HG02981 (cell line): ENCODE results near the gene WSB2.
A peak's percentile ranks its signal among the peaks of the same experiment; 100 is the strongest.
"Not testable (repeated sequence)": the region's sequence is repeated elsewhere in the genome, so short reads cannot be mapped to it uniquely, and the experiment has no call there.

Source experiments
- ATAC-seq: cut with Tn5 transposase; IDR thresholded peaks from one replicate; pipeline ENCODE4 v1.9.1; 2021; ENCODE audit warnings: mild to moderate bottlenecking, moderate library complexity; ENCODE audit not compliant: unreplicated experiment

Gene WSB2

DNA sequence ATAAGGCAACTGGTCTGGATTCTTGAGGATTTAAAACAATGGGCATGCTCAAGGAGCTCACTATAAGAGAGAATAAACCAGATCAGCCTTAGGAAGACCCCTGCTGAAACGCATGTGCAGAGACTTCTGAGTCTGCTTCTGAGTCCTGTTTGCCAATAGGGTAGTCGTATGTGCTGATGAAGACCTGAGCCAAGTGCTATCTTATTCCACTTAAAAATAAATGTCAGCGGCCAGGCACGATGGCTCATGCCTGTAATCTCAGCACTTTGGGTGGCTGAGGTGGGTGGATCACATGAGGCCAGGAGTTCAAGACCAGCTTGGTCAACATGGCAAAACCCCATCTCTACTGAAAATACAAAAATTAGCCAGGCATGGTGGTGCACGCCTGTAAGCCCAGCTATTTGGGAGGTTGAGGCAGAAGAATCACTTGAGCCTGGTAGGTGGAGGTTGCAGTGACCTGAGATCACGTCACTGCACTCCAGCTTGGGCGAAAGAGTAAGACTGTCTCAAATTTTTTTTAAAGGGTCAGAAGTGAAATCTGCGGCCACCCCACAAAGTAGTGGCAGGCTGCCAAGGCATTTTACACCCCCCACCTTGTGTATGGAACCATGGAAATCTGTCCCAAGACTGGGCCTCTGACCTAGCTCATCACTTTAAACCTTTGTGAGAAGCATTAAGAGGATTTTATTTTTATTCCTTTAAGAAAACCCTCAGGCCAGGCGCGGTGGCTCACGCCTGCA, 24.1 kb downstream of the WSB2 start:
- no peak for ATAC-seq

- peak; percentile 83 for ATAC-seq
Measured at GRCh38 chr12:118035190-118036041, 25.6 kb downstream of the WSB2 start.

DNA sequence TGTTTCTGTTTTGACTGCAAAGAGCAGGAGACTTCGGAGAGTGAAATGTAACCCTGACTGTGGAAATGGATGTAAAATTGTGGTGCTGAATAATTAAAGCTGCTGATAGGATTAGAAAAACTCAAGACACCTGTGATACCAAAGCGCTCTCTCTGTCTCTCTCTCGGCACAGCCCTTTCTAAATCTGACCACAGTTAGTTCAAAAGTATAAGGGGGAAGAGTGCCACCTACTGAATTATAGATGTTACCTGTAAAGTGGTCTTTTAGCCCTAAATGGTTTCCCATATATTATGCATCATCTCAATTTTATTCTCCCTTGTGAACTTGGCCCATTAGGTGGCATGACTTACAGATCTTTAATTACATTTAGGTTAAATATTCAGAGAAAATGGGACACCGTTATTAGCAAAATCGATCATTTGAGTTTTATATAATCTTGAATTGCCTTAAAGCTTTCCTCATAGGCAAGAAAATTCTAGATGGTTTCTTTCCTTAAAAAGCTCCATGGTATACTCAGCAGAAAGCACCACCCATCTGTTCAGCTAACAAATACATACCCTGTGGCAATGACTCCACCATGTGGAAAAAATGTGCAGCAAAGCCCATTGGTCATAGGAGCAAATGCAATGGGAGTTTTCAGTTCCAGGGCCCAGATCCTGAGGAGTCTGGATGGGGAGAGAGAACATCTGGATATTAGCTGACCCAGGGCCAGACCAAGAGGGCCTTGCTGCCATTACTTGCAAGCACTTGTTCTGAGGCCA, 26.4 kb downstream of the WSB2 start:
- ATAC-seq = no peak

DNA sequence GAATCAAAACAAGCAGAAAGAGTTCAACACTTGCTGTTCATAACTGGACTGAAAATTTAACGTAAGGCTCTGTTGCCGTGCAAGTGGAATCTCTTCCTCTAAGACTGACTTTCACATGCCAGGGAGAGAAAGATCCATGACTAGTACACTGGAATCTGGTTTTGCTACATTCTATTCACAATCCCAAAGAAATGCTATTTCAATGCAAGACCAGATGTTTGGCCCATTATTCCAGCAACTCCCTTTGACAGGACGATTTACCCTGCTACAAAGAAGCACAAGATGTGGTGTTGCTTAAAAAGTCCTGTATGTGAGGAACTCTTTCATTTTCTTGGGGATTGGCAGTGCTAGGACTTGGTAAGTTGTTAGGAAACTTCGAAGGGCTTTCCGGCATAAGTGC, 27.1 kb downstream of the WSB2 start:
- no peak for ATAC-seq

DNA sequence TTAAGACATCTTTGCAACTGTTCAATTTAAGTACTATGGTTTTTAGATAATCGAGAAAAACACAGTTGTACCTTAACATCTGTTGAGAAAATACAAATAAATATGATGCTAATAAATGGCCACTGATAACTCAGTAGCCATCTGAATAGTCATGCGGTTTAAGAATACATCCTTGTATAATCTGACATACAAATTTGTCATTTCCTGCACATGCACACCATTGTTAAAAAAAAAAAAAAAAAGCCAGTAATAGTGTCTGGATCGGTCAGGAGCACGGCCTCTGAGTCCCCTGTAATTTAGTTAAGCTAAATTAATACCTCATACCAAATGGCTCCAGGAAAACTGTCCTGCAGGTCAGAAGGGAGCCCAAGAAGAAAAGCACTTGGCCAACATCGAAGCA, 27.7 kb downstream of the WSB2 start:
- ATAC-seq = no peak

- no peak for ATAC-seq
Measured at GRCh38 chr12:118032188-118032587, 28.8 kb downstream of the WSB2 start.

DNA sequence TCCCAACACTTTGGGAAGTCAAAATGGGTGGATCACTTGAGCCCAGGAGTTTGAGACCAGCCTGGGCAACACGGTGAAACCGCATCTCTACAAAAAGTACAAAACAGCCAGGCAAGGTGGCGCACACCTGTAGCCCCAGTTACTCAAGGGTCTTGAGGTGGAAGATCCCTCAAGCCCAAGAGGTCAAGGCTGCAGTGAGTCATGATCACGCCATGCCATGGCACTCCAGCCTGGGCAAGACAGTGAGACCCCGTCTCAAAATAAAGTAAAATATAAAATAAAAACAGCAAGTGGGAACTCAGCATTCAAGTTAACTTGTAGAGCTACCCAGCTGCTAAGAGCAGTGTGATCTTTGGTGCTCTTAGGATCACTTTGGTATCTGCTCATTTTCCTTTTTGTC, 31.8 kb downstream of the WSB2 start:
- ATAC-seq = no peak

DNA sequence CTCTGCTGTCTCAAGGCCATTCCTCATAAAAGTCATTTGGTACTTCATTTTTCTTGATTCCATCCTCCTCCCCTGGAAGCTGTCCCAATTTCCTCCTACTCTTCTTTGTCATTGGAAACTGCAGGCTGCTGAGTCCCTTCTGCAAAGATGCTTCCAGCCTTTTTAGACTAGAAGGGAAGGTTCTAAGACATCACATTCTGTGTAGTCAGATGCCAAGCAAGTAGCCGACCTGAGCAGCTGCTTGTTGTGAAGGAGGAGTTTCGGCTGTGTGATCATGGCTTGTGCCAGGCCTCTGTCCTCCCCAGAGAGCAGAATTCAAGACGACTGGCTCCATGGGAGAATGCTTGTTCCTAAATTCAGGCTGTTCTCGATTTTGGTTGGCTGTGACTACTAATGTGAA, 35.8 kb downstream of the WSB2 start:
- no peak for ATAC-seq

DNA sequence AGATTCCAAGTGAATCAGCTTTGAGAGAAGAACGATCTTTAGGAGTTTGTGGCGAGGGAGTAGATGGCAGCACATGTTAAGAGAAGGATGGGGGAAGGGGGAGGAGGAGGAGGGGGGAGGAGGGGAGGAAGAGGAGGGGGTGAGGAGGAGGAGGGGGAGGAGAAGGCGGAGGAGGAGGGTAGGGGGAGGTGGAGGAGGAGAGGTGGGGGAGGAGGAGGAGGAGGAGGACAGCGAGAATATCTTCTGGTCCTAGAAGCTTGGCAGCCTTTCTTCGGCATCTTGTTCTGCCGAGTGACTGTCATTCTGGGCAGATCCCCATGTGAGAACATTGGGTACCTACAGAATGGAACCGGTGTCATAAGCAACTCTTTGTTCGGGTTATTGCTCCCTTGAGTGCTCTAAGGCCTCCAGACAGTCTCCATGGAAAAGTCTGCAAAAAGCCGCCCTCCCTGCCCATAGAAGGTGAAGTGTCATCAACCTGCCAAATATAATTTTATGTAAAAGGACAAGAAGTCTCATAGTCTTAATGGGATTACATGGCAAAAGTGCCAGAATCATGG, 37.6 kb downstream of the WSB2 start:
- ATAC-seq = no peak

GRCh38 chr12:118022728-118023109, 38.3 kb downstream of the WSB2 start:
- no peak for ATAC-seq

GRCh38 chr12:118022097-118022727, 38.8 kb downstream of the WSB2 start:
- ATAC-seq = not testable (repeated sequence)

DNA sequence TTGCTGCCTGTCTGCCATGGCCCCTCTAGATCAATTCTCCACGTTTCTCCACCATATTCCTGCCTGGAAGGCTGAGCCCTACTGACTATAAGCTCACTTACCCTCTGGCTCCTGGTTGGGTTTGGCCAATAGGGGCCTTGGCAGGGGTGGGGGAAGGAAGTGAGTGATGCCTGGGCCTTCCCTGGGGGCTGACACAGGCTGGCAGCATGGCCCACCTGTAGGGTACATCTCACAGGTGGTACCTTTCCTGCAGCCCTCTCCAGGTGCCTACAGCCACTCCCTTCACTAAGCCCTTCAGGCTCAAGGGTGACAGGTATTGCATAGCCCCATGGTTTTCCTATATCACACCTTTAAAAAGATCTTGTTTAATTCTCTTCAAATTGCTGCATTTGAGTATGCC, 40.9 kb downstream of the WSB2 start:
- no peak for ATAC-seq

GRCh38 chr12:118017926-118018325, 43.1 kb downstream of the WSB2 start:
- no peak for ATAC-seq

GRCh38 chr12:118016424-118017264, 44.3 kb downstream of the WSB2 start, which contains the start of gene RFC5:
RFC5 (plus strand) TSS chr12:118016703; CDS start chr12:118016828, 125 bp downstream.
- peak; percentile 93 for ATAC-seq

DNA sequence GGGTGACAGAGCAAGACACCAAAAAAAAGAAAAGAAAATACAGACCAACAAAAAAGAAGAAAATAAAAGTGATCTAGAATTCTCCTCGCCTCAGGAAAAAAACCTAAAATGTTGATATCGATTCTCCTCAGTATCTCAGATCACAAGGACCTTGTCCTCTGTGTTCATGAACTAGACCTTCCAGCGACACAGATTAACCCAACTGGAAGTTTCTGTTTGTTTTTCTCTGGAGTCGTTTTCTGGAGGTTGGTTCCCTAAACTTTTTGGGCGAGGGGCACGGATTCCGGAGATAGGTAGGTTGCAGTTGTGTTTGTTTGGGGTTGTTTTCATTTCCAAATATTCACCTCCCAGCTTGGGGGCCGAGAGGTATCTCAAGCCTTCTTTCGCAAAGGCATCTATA, 45.0 kb downstream of the WSB2 start:
- no peak for ATAC-seq

DNA sequence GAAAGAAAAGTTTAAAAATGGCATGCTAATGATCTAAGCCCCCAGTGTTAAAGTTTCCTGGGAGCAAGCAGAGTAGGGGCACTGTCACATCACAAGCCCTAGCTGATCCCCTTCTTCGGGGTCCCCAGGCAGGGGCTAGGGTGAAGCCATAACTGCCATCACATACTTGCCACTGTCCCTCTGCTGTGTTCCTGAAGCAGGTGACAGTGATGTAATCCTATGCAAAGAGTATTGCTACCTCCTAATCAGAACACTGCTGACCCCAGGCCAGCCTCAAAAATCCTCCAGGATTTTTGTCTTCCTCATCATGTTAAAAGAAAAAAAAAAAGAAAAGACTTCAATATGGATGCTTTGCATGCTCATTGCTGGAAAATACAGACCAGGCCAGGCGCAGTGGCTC, 45.7 kb downstream of the WSB2 start:
- no peak for ATAC-seq

DNA sequence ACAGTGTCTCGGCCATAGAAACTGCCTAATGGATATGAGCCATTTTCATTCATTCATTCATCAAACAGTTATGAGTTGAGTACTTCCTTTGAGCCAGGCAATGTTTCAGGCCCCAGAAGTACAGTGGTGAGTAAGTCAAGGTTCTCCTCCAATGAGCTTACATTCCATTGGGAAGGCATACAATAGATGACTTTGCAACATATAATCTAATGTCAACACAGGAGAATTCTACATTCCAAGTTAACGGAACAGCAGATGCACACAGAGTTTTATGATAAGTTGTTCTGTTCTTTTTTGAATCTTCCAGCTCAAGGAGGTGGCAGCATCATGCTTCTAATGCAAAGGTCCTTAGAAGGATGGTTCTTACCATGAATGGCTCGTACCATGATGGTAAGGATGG, 47.7 kb downstream of the WSB2 start:
- ATAC-seq = no peak

DNA sequence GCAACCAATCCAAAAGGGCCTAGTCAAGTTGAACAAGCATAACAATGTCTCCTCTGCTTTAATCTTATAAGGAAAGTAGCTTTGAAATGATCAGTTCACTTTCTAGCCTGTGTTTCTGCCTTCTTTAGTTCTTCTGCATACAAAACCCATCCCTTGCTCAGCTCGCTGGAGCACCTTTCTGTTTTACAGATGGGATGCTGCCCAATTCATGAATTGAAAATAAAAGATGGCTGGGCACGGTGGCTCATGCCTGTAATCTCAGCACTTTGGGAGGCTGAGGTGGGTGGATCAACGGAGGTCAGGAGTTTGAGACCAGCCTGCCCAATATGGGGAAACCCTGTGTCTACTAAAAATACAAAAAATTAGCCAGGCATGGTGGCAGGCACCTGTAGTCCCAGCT, 49.0 kb downstream of the WSB2 start:
- ATAC-seq = no peak

GRCh38 chr12:118011377-118011776, 49.6 kb downstream of the WSB2 start:
- ATAC-seq = no peak

- ATAC-seq = no peak
Measured at GRCh38 chr12:118010903-118011302, 50.1 kb downstream of the WSB2 start.
